ENCODE measurements around the gene BCAR3.
A peak's percentile ranks its signal among the peaks of the same experiment; 100 is the strongest.

GRCh38 chr1:93631626-93632365 lies 49.8 kb downstream of the BCAR3 start:
- TF ChIP-seq, protein P1, sequence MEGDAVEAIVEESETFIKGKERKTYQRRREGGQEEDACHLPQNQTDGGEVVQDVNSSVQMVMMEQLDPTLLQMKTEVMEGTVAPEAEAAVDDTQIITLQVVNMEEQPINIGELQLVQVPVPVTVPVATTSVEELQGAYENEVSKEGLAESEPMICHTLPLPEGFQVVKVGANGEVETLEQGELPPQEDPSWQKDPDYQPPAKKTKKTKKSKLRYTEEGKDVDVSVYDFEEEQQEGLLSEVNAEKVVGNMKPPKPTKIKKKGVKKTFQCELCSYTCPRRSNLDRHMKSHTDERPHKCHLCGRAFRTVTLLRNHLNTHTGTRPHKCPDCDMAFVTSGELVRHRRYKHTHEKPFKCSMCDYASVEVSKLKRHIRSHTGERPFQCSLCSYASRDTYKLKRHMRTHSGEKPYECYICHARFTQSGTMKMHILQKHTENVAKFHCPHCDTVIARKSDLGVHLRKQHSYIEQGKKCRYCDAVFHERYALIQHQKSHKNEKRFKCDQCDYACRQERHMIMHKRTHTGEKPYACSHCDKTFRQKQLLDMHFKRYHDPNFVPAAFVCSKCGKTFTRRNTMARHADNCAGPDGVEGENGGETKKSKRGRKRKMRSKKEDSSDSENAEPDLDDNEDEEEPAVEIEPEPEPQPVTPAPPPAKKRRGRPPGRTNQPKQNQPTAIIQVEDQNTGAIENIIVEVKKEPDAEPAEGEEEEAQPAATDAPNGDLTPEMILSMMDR (IDR thresholded peaks at IDR 0.05; ENCODE audit: borderline replicate concordance, extremely low read depth, low read length, poor library complexity, severe bottlenecking), result peak; percentile 13
- TF ChIP-seq EZH2 (IDR thresholded peaks at IDR 0.05; ENCODE audit: borderline replicate concordance, low read depth, low read length, severe bottlenecking), result no peak
